HepG2 (cell line): ENCODE measurements around the gene TBX6. TPM values are rescaled to one million over a fixed set of nuclear protein-coding genes. Genes with fewer than 3 reads are reported as not detected.
A peak's percentile ranks its signal among the peaks of the same experiment; 100 is the strongest.

Experiments
- ARHGAP35 ChIP-seq: sonication (generic); formaldehyde crosslinking; IDR thresholded peaks from 2 replicates; pipeline ENCODE4 v1.9.0; 2022; ENCODE audit warnings: mild to moderate bottlenecking, inconsistent platforms, moderate library complexity, missing genetic modification reagents, borderline replicate concordance
- BCL6 ChIP-seq: IDR thresholded peaks from 2 replicates; pipeline ENCODE4 v1.6.1; 2016; ENCODE audit warnings: missing genetic modification reagents, missing compliant biosample characterization
- CHD2 ChIP-seq: IDR thresholded peaks from 2 replicates; pipeline ENCODE4 v1.6.1; 2011; ENCODE audit warnings: low read depth, low read length, improper control_type of control experiment
- FOXA1 ChIP-seq, 2 experiments: fragments of 450-650 bp in 1 of 2; sonication (generic) in 1 of 2; formaldehyde crosslinking in 1 of 2; IDR thresholded peaks; 2 replicates each; pipeline versions ENCODE4 v1.4.0 to v1.6.1; 2016 to 2020; ENCODE audit warnings: missing genetic modification reagents in 1 of 2
- HOXA7 ChIP-seq: sonication (generic); formaldehyde crosslinking; IDR thresholded peaks from 2 replicates; pipeline ENCODE4 v1.8.1; 2022; ENCODE audit warnings: mild to moderate bottlenecking, missing genetic modification reagents, moderate library complexity
- MAX ChIP-seq: IDR thresholded peaks from 2 replicates; pipeline ENCODE4 v1.6.1; 2012; ENCODE audit warnings: inconsistent platforms
- NCOA5 ChIP-seq: sonication (generic); formaldehyde crosslinking; IDR thresholded peaks from 2 replicates; pipeline ENCODE4 v1.4.0; 2020; ENCODE audit warnings: missing genetic modification reagents
- NKX3-1 ChIP-seq: sonication (generic); formaldehyde crosslinking; IDR thresholded peaks from 2 replicates; pipeline ENCODE4 v1.5.0; 2020; ENCODE audit warnings: missing genetic modification reagents
- ONECUT2 ChIP-seq: sonication (generic); formaldehyde crosslinking; IDR thresholded peaks from 2 replicates; pipeline ENCODE4 v1.4.0; 2020; ENCODE audit warnings: missing genetic modification reagents
- POLR2G ChIP-seq: fragments of 200-400 bp; formaldehyde crosslinking; IDR thresholded peaks from 2 replicates; pipeline ENCODE4 v1.6.1; 2018; ENCODE audit warnings: mild to moderate bottlenecking, low read depth, low read length, moderate library complexity
- PPARG ChIP-seq: conservative IDR thresholded peaks from 2 replicates; pipeline ENCODE4 v1.6.1; 2016; ENCODE audit warnings: missing biosample characterization, missing genetic modification reagents
- REL ChIP-seq: sonication (generic); formaldehyde crosslinking; conservative IDR thresholded peaks from 2 replicates; pipeline ENCODE4 v1.8.0; 2022; ENCODE audit warnings: mild to moderate bottlenecking, missing genetic modification reagents, moderate library complexity
- RFX3 ChIP-seq: IDR thresholded peaks from 2 replicates; pipeline ENCODE4 v1.6.1; 2016; ENCODE audit warnings: missing biosample characterization, missing genetic modification reagents
- ZBTB38 ChIP-seq: sonication (generic); formaldehyde crosslinking; IDR thresholded peaks from 2 replicates; pipeline ENCODE4 v1.5.1; 2020; ENCODE audit warnings: mild to moderate bottlenecking, missing genetic modification reagents
- ZFP41 ChIP-seq: sonication (generic); formaldehyde crosslinking; IDR thresholded peaks from 2 replicates; pipeline ENCODE4 v1.4.0; 2020; ENCODE audit warnings: mild to moderate bottlenecking, missing genetic modification reagents, borderline replicate concordance
- ZNF232 ChIP-seq: sonication (generic); formaldehyde crosslinking; IDR thresholded peaks from 2 replicates; pipeline ENCODE4 v1.4.0; 2020; ENCODE audit warnings: missing genetic modification reagents, borderline replicate concordance
- ZNF274 ChIP-seq: sonication (generic); formaldehyde crosslinking; IDR thresholded peaks from 2 replicates; pipeline ENCODE4 v1.5.1; 2020; ENCODE audit warnings: mild to moderate bottlenecking, missing genetic modification reagents
- ZNF780A ChIP-seq: sonication (generic); formaldehyde crosslinking; IDR thresholded peaks from 2 replicates; pipeline ENCODE4 v1.8.0; 2022; ENCODE audit warnings: mild to moderate bottlenecking, missing genetic modification reagents, moderate library complexity
- ZNF891 ChIP-seq: sonication (generic); formaldehyde crosslinking; IDR thresholded peaks from 2 replicates; pipeline ENCODE4 v1.5.0; 2020; ENCODE audit warnings: mild to moderate bottlenecking, missing genetic modification reagents
- polyA plus RNA-seq, 8 experiments: library from polyadenylated mRNA; depleted of rRNA in 3 of 8; stranded (reverse) in 7 of 8; unstranded in 1 of 8; fragments of >200 nt; fragmentation: Illumina TruSeq in 4 of 8; extraction: Trizol in 4 of 8; gene quantifications; 2 replicates each; pipeline versions ENCODE4 v1.2.1 to v1.2.3, GENCODE V29; 2011 to 2016; ENCODE audit warnings: low read depth in 4 of 8, missing spikeins in 1 of 8, mixed read lengths in 1 of 8; ENCODE audit not compliant: insufficient read depth in 1 of 8
- total RNA-seq, 5 experiments: library from RNA; depleted of rRNA; stranded (reverse); fragments of >200 nt; fragmentation: Illumina TruSeq; extraction: Trizol; gene quantifications; 2 replicates each; pipeline ENCODE4 v1.2.3, GENCODE V29; 2016; ENCODE audit warnings: low read depth in 1 of 5
- TF ChIP-seq, protein P1 (sequence below): sonication (generic); formaldehyde crosslinking; IDR thresholded peaks from 2 replicates; pipeline ENCODE4 v1.4.0; 2020; ENCODE audit warnings: missing genetic modification reagents; ENCODE audit errors: not compliant biosample characterization
- TF ChIP-seq, protein P2 (sequence below): sonication (generic); formaldehyde crosslinking; conservative IDR thresholded peaks from 2 replicates; pipeline ENCODE4 v1.4.0; 2020; ENCODE audit warnings: missing genetic modification reagents
- TF ChIP-seq, protein P3 (sequence below): sonication (generic); formaldehyde crosslinking; IDR thresholded peaks from 2 replicates; pipeline ENCODE4 v1.4.0; 2020; ENCODE audit warnings: mild to moderate bottlenecking, missing genetic modification reagents
- TF ChIP-seq, protein P4 (sequence below): sonication (generic); formaldehyde crosslinking; IDR thresholded peaks from 2 replicates; pipeline ENCODE4 v1.5.1; 2020; ENCODE audit warnings: missing genetic modification reagents, mild to moderate bottlenecking, borderline replicate concordance

TBX6 gene
- total and polyA plus RNA-seq, 2 of the 13 experiments (the other 11 are each of a cell fraction or from before 2014, with no cell fraction given), result 0.24 to 0.42 TPM

DNA sequence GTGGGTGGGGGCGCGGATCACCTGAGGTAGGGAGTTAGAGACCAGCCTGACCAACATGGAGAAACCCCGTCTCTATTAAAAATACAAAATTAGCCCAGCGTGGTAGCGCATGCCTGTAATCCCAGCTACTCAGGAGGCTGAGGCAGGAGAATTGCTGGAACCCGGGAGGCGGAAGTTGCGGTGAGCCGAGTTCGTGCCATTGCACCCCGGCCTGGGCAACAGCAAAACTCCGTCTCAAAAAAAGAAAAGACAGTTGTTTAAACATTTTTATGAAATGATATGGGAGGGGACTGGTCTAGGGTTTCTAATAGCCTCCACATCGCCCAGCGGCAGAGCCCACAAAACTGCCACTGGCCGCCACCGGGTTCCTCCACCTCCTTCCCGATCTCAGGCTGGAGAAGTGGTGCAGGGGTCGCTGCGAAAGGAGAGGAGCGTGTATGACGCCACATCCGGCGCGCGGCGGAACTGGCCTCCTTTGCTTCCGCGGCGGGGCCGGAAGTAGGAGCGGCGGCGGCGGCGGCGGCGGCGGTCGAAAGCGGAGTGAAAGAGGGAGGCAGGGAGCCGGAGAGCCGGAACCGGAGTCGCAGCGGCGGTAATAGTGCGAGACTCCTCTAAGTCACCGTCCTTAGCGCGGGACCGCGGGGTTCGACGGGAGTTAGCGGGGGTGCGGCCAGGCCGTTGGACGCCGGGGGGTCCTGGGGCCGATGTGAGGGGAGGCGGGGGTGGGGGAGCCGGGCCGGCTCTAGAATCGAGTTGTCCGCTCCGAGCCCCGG lies 16.0 kb downstream of the TBX6 start, which contains the start of gene PPP4C (continued):
- TF ChIP-seq ZFP41 (no peak), NKX3-1 (no peak; the same call in none of the 2 replicates), HOXA7 (CRISPR knock-in tag) (no peak), ARHGAP35 (peak; percentile 5; the same call in 1 of the 2 replicates), ZNF232 (CRISPR knock-in tag) (no peak), ZNF274 (peak; percentile 73; the same call in 1 of the 2 replicates), ZBTB38 (CRISPR knock-in tag) (peak; percentile 77; the same call in 1 of the 2 replicates), ONECUT2 (CRISPR knock-in tag) (no peak), NCOA5 (CRISPR knock-in tag) (no peak), ZNF891 (CRISPR knock-in tag) (0 out of 2 replicates have a peak, but pooled peaks have one; percentile 3), FOXA1 (IDR thresholded peaks at IDR 0.05) (no peak), FOXA1 (CRISPR knock-in tag; IDR thresholded peaks at IDR 0.05) (no peak), PPARG (CRISPR knock-in tag) (peak; percentile 92), REL (CRISPR knock-in tag) (no peak), POLR2G (peak; percentile 99), CHD2 (no peak), RFX3 (CRISPR knock-in tag) (no peak), BCL6 (CRISPR knock-in tag) (peak; percentile 28; the same call in 1 of the 2 replicates), ZNF780A (CRISPR knock-in tag) (no peak), MAX (peak; percentile 55; the same call in 1 of the 2 replicates)
- TF ChIP-seq, protein P1, sequence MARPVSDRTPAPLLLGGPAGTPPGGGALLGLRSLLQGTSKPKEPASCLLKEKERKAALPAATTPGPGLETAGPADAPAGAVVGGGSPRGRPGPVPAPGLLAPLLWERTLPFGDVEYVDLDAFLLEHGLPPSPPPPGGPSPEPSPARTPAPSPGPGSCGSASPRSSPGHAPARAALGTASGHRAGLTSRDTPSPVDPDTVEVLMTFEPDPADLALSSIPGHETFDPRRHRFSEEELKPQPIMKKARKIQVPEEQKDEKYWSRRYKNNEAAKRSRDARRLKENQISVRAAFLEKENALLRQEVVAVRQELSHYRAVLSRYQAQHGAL (CRISPR knock-in tag), result no peak
- TF ChIP-seq, protein P2, sequence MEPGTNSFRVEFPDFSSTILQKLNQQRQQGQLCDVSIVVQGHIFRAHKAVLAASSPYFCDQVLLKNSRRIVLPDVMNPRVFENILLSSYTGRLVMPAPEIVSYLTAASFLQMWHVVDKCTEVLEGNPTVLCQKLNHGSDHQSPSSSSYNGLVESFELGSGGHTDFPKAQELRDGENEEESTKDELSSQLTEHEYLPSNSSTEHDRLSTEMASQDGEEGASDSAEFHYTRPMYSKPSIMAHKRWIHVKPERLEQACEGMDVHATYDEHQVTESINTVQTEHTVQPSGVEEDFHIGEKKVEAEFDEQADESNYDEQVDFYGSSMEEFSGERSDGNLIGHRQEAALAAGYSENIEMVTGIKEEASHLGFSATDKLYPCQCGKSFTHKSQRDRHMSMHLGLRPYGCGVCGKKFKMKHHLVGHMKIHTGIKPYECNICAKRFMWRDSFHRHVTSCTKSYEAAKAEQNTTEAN (CRISPR knock-in tag), result no peak; the same call in 1 of the 2 replicates
- TF ChIP-seq, protein P3, sequence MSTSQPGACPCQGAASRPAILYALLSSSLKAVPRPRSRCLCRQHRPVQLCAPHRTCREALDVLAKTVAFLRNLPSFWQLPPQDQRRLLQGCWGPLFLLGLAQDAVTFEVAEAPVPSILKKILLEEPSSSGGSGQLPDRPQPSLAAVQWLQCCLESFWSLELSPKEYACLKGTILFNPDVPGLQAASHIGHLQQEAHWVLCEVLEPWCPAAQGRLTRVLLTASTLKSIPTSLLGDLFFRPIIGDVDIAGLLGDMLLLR (CRISPR knock-in tag), result no peak
- TF ChIP-seq, protein P4, sequence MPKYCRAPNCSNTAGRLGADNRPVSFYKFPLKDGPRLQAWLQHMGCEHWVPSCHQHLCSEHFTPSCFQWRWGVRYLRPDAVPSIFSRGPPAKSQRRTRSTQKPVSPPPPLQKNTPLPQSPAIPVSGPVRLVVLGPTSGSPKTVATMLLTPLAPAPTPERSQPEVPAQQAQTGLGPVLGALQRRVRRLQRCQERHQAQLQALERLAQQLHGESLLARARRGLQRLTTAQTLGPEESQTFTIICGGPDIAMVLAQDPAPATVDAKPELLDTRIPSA (CRISPR knock-in tag), result no peak
